ENCODE results near the gene NUAK2. TPM values are rescaled to one million over a fixed set of nuclear protein-coding genes. Genes with fewer than 3 reads are reported as not detected.

NUAK2 gene
- total and polyA plus RNA-seq, 2 of the 8 experiments (the other 6 are each of a cell fraction or from before 2014, with no cell fraction given), result 9.4 to 12.9 TPM

GRCh38 chr1:205271745-205272144 lies 49.8 kb downstream of the NUAK2 start:
- H3K4me2 ChIP-seq (ENCODE audit: insufficient read depth in 1 of 2, low read depth in 2 of 2, low read length in 2 of 2), result no peak overlapping the region
- ChIA-PET POLR2A (ENCODE audit: partially characterized antibody) (interaction anchor here (0.9 to 7.4 kb wide), 7 partner anchors 10 to 56 kb away, joined by 3 to 85 read pairs (median 5); partner anchors contain the start of gene NUAK2), CTCF (ENCODE audit: partially characterized antibody) (interaction anchor here (0.6 to 42.6 kb wide), 25 partner anchors 8 to 278 kb away, joined by 3 to 2424 read pairs (median 5); partner anchors contain the start of genes KLHDC8A, NUAK2 and TMCC2)
- no peaks in the 10 kb centered on the region for H3K9me3 ChIP-seq (ENCODE audit: insufficient read depth in 2 of 2, low read depth in 1 of 2, low read length in 1 of 2)
- no peak overlapping the region for H3K4ac ChIP-seq (replicated peaks; ENCODE audit: insufficient read length, low read depth, low read length)
- FAIRE-seq (no peak), DNase-seq (ENCODE audit: low read depth in 1 of 2, low spot score in 2 of 2) (no peak)
- H3K56ac ChIP-seq (replicated peaks; ENCODE audit: insufficient read length, low read depth, low read length), result no peak overlapping the region
- WGBS, 2 experiments (ENCODE audit: extremely low coverage in 1 of 2, insufficient coverage in 1 of 2, insufficient read length in 1 of 2, insufficient replicate concordance in 2 of 2, low coverage in 1 of 2, low lambda C conversion rate in 2 of 2, missing lambda C conversion rate in 1 of 2), result 95% methylated on average over 18 of the region's 18 CpGs; no CpG with 5 or more reads in 1 of the 2 experiments
- H3K23ac ChIP-seq (ENCODE audit: insufficient read length), result no peak overlapping the region
- no peak overlapping the region for H3K18ac ChIP-seq (ENCODE audit: extremely low read depth, low read length)
- H3K36me3 ChIP-seq (ENCODE audit: control insufficient read depth in 2 of 4, insufficient read depth in 4 of 4, low read length in 3 of 4), result peaks cover 0 to 7% (median 0%) of the 10 kb centered on the region in 4 experiments; a peak in 1 of 8 replicates
- H4K8ac ChIP-seq (ENCODE audit: extremely low read depth, insufficient read depth, low read length), result no peak overlapping the region
- H3K14ac ChIP-seq (ENCODE audit: insufficient read length), result no peak overlapping the region
- H4K5ac ChIP-seq (ENCODE audit: insufficient read length, low read depth, low read length), result no peak overlapping the region
- no peak overlapping the region for H3K4me3 ChIP-seq (ENCODE audit: extremely low read depth in 1 of 4, insufficient read depth in 2 of 4, low read depth in 3 of 4, low read length in 4 of 4)
- no peaks in the 10 kb centered on the region for H3K27me3 ChIP-seq (replicated peaks in 1 of 4; ENCODE audit: control insufficient read depth in 3 of 4, extremely low read depth in 1 of 4, insufficient read depth in 3 of 4, low read length in 3 of 4)
- H3K4me1 ChIP-seq (replicated peaks in 1 of 4; ENCODE audit: control insufficient read depth in 3 of 4, insufficient read depth in 4 of 4, low read length in 3 of 4), result peaks cover 5 to 23% (median 15%) of the 10 kb centered on the region in 4 experiments; a peak in 6 of 7 replicates
- no peak overlapping the region; the same call in 1 of the 2 replicates for H2BK15ac ChIP-seq (ENCODE audit: low read length)
- no peak overlapping the region for H2BK5ac ChIP-seq (ENCODE audit: low read depth, low read length)
- no peak overlapping the region for H2BK12ac ChIP-seq (ENCODE audit: low read depth, low read length)
- H2BK120ac ChIP-seq (replicated peaks; ENCODE audit: low read depth, low read length), result no peak overlapping the region
- H4K20me1 ChIP-seq (replicated peaks in 1 of 2; ENCODE audit: control insufficient read depth in 1 of 2, insufficient read depth in 2 of 2, low read length in 2 of 2), result peaks cover 0 to 2% of the 10 kb centered on the region in 2 experiments
- H2AK5ac ChIP-seq (ENCODE audit: low read depth, low read length), result no peak overlapping the region
- H3K79me2 ChIP-seq (ENCODE audit: control insufficient read depth in 1 of 2, insufficient read depth in 2 of 2, low read length in 2 of 2), result no peaks in the 10 kb centered on the region
- H2BK20ac ChIP-seq (ENCODE audit: low read length), result no peak overlapping the region
- H3K27ac ChIP-seq (ENCODE audit: low read depth, low read length), result no peak overlapping the region
- no peaks in the 10 kb centered on the region for H3K79me1 ChIP-seq (ENCODE audit: low read depth, low read length)
- H2AFZ ChIP-seq (ENCODE audit: low read length), result no peak overlapping the region
- no peak overlapping the region for H4K91ac ChIP-seq (replicated peaks; ENCODE audit: insufficient read length, low read length)
- H3K9ac ChIP-seq (replicated peaks in 1 of 4; ENCODE audit: extremely low read depth in 1 of 4, low read depth in 3 of 4, low read length in 3 of 4), result no peak overlapping the region
- H3K23me2 ChIP-seq (ENCODE audit: low read depth, low read length), result no peaks in the 10 kb centered on the region
- no peak for TF ChIP-seq RFX5 (IDR thresholded peaks at IDR 0.05; ENCODE audit: borderline replicate concordance, low read depth, low read length)
- TF ChIP-seq RBBP5 (IDR thresholded peaks at IDR 0.05; ENCODE audit: borderline replicate concordance, low read depth, low read length), result no peak
- no peak for TF ChIP-seq ATF2 (IDR thresholded peaks at IDR 0.05; ENCODE audit: low read length)
- no peak for TF ChIP-seq EP300 (IDR thresholded peaks at IDR 0.05; ENCODE audit: borderline replicate concordance in 1 of 2, low read depth in 2 of 2, low read length in 2 of 2)
- no peak for TF ChIP-seq SP2 (IDR thresholded peaks at IDR 0.05; ENCODE audit: low read length)
- TF ChIP-seq, protein P1, sequence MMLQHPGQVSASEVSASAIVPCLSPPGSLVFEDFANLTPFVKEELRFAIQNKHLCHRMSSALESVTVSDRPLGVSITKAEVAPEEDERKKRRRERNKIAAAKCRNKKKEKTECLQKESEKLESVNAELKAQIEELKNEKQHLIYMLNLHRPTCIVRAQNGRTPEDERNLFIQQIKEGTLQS (IDR thresholded peaks at IDR 0.05; ENCODE audit: insufficient read depth, low read depth, low read length), result no peak
- no peak for TF ChIP-seq TEAD4 (IDR thresholded peaks at IDR 0.05; ENCODE audit: low read depth, low read length)
- TF ChIP-seq POU5F1 (IDR thresholded peaks at IDR 0.05; ENCODE audit: low read depth, low read length), result no peak
- no peak for TF ChIP-seq SRF (IDR thresholded peaks at IDR 0.05; ENCODE audit: low read depth, low read length)
- TF ChIP-seq SIRT6 (IDR thresholded peaks at IDR 0.05; ENCODE audit: low read length), result no peak
- TF ChIP-seq EGR1 (IDR thresholded peaks at IDR 0.05; ENCODE audit: borderline replicate concordance, low read depth, low read length), result no peak
- no peak for TF ChIP-seq ZNF274 (IDR thresholded peaks at IDR 0.05; ENCODE audit: borderline replicate concordance, extremely low read depth, low read length)
